Adrenal gland (tissue), 12 donors: Measurements from ENCODE around the gene MTHFD1L. TPM values are rescaled to one million over a fixed set of nuclear protein-coding genes. Genes with fewer than 3 reads are reported as not detected.

ENCODE experiments used
- DNase-seq, 7 donors: peaks; one replicate each; pipeline ENCODE4 v3.0.0-alpha.2; 2019 to 2020
- H3K27ac ChIP-seq, 5 donors: fragments of 200-600 bp; sonication (generic) in 4 of 5; 1 replicate in 3 of 5; 2 replicates in 2 of 5; pipeline versions ENCODE4 v1.5.1 to v1.8.0; 2016 to 2020; ENCODE audit warnings: mild to moderate bottlenecking in 1 of 5
- H3K27me3 ChIP-seq: fragments of 200-600 bp; 2 replicates; pipeline ENCODE4 v1.8.0; 2021
- H3K36me3 ChIP-seq, 2 donors: fragments of 200-600 bp; replicated peaks in 1 of 2; 1 replicate in 1 of 2; 2 replicates in 1 of 2; pipeline versions ENCODE4 v1.5.1 to v1.8.0; 2018 to 2022
- H3K4me1 ChIP-seq, 2 donors: fragments of 200-600 bp; replicated peaks in 1 of 2; 1 replicate in 1 of 2; 2 replicates in 1 of 2; pipeline versions ENCODE4 v1.5.1 to v1.8.0; 2018 to 2021
- H3K4me3 ChIP-seq, 4 donors: fragments of 200-600 bp; sonication (generic) in 3 of 4; one replicate each; pipeline ENCODE4 v1.5.1; 2016 to 2018
- H3K9me3 ChIP-seq, 3 donors: fragments of 200-600 bp; sonication (generic) in 1 of 3; replicated peaks in 1 of 3; 1 replicate in 2 of 3; 2 replicates in 1 of 3; pipeline versions ENCODE4 v1.5.1 to v1.8.0; 2016 to 2021
- CTCF ChIP-seq, 6 experiments: fragments of 450-650 bp in 4 of 6; fragments of 200-600 bp in 2 of 6; sonication (generic) in 1 of 6; IDR thresholded peaks; 1 replicate in 5 of 6; 2 replicates in 1 of 6; pipeline versions ENCODE4 v1.5.1 to v1.8.0; 2016 to 2021; ENCODE audit warnings: antibody characterized with exemption in 6 of 6, mild to moderate bottlenecking in 2 of 6, moderate library complexity in 1 of 6
- POLR2A ChIP-seq, 2 donors: fragments of 450-650 bp; IDR thresholded peaks; one replicate each; pipeline ENCODE4 v1.6.1; 2017; ENCODE audit warnings: antibody characterized with exemption in 2 of 2, mild to moderate bottlenecking in 2 of 2, moderate library complexity in 1 of 2
- WGBS, 4 donors: extraction: QIAGEN DNeasy Blood & Tissue Kit in 2 of 4; methylation state at CpG; one replicate each; pipeline versions ENCODE4 v1.1.5 to v1.1.7; 2013 to 2017; 5-methylcytosine and 5-hydroxymethylcytosine counted together
- intact Hi-C, 2 donors: fragments of 100-400 bp; cut with DNase I; formaldehyde crosslinking; loops; one replicate each; pipeline versions ENCODE4 v1.14.1 to v1.15.0; 2022 to 2023
- polyA plus RNA-seq, 3 donors: library from polyadenylated mRNA; stranded (reverse); fragments of 200-250 nt in 2 of 3; fragments of 350-450 nt in 1 of 3; fragmentation: Illumina TruSeq in 1 of 3; extraction: RNeasy Lipid Tissue Mini Kit (QIAGEN cat#74804) in 1 of 3; gene quantifications; one replicate each; pipeline ENCODE4 v1.2.3, GENCODE V29; 2013 to 2014
- total RNA-seq, 9 donors: library from RNA; depleted of rRNA in 4 of 9; stranded (reverse); fragments of >200 nt in 4 of 9; fragments of 120-200 nt in 1 of 9; fragmentation: NEBNext Ultra II Directional in 1 of 9; extraction: Animal tissue kit (Norgen Biotek cat#: 25700) in 1 of 9; gene quantifications; one replicate each; pipeline versions ENCODE4 v1.1.0 to v1.2.4, GENCODE V29; 2013 to 2023
- donor health status: healthy with polysubstance abuse.
- donor health status: Bipolar disorder and iron deficiency.
- donor health status: DM: yes; HTN: yes; CAD: no.
- donor health status: DM: no; HTN: no; CAD: no.
- donor health status: DM: no; HTN: no; CAD: no.
- donor health status: DM: yes; HTN: yes; CAD: no.

MTHFD1L gene
- total and polyA plus RNA-seq, 12 donors, result 8.5 to 28.8 (median 18.1) TPM

DNA sequence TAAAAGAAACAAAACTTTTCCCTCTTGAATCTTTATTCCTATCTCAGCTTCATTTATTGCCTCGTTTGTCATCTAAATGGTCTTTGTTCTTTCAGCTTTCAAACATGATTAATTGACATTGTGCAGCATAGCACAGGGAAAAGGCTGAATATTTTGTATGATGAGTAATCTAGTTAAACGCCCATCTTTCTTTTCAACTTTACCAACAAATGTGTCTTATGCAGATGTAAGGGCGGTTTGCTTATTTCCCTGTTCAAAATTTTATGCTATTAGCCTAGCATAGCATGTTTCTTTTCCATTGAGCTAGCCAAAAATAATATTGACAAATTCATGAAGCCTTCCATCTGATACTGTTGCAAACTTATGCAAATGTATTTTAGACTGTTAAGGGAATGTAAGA is 197.8 kb downstream of the MTHFD1L start:
- WGBS, 4 donors, result 33 to 41% (median 39%) methylated on average over 3 of the region's 3 CpGs
- DNase-seq, result no peak
- Histone ChIP-seq H3K27me3 (no peaks in the 10 kb centered on the region), H3K4me3 (no peak overlapping the region), H3K9me3 (no peaks in the 10 kb centered on the region), H3K4me1 (peaks cover 0 to 24% of the 10 kb centered on the region in 2 donors), H3K27ac (peak overlapping the region in 3 of 5 donors; percentile 16 to 44 (median 20)), H3K36me3 (no peaks in the 10 kb centered on the region)
- intact Hi-C loops, result no loop called here
- TF ChIP-seq POLR2A (IDR thresholded peaks at IDR 0.05), result no peak
- no peak for TF ChIP-seq CTCF (IDR thresholded peaks at IDR 0.05)

GRCh38 chr6:151063842-151064647 is 198.5 kb downstream of the MTHFD1L start:
- intact Hi-C loops, result no loop called here

GRCh38 chr6:151065027-151065815 is 199.7 kb downstream of the MTHFD1L start:
- DNase-seq, result peak in 1 of 7 donors; percentile 55
- no peak overlapping the region for H3K4me3 ChIP-seq
- peak overlapping the region in 2 of 5 donors; percentile 34 to 67 for H3K27ac ChIP-seq
- H3K9me3 ChIP-seq, result no peaks in the 10 kb centered on the region
- H3K27me3 ChIP-seq, result no peaks in the 10 kb centered on the region
- peaks cover 0 to 35% of the 10 kb centered on the region in 2 donors for H3K4me1 ChIP-seq
- H3K36me3 ChIP-seq, result no peaks in the 10 kb centered on the region
- no peak for TF ChIP-seq POLR2A (IDR thresholded peaks at IDR 0.05)
- no peak for TF ChIP-seq CTCF (IDR thresholded peaks at IDR 0.05)
- 89 to 92% (median 91%) methylated on average over 10 of the region's 10 CpGs for WGBS, 4 donors
- intact Hi-C loops, result no loop called here

More at GRCh38 chr6:151063842-151064647, 198.5 kb downstream of the MTHFD1L start:
- DNase-seq, result peak in 1 of 7 donors; percentile 41
- no peak overlapping the region for H3K4me3 ChIP-seq
- H3K36me3 ChIP-seq, result no peaks in the 10 kb centered on the region
- no peaks in the 10 kb centered on the region for H3K9me3 ChIP-seq
- H3K4me1 ChIP-seq, result peaks cover 0 to 31% of the 10 kb centered on the region in 2 donors
- TF ChIP-seq POLR2A (IDR thresholded peaks at IDR 0.05) (no peak), CTCF (IDR thresholded peaks at IDR 0.05) (no peak)
- peak overlapping the region in 2 of 5 donors; percentile 16 to 35 for H3K27ac ChIP-seq
- no peaks in the 10 kb centered on the region for H3K27me3 ChIP-seq
- WGBS, 4 donors, result 81 to 90% (median 85%) methylated on average over 12 of the region's 12 CpGs
